Fibroblast of villous mesenchyme (primary cell): ENCODE measurements around the gene PHLPP1. TPM values are rescaled to one million over a fixed set of nuclear protein-coding genes. Genes with fewer than 3 reads are reported as not detected.

Experiments used
- DNase-seq: peaks from one replicate; pipeline ENCODE4 v3.0.0-alpha.2; 2010; ENCODE audit warnings: low read depth
- H3K4me3 ChIP-seq: 2 replicates; pipeline ENCODE4 v1.5.1; 2011; ENCODE audit warnings: low read depth, mild to moderate bottlenecking, low read length
- total RNA-seq: library from RNA; depleted of rRNA; stranded (reverse); fragments of >200 nt; gene quantifications from 2 replicates; pipeline ENCODE4 v1.2.3, GENCODE V29; 2012
- TF ChIP-seq, protein P1 (sequence below): IDR thresholded peaks from 2 replicates; pipeline ENCODE4 v1.5.1; 2012; ENCODE audit warnings: low read depth, mild to moderate bottlenecking, low read length; ENCODE audit not compliant: insufficient read depth

PHLPP1 gene
- total RNA-seq, 1 donor, result 4.7 TPM

DNA sequence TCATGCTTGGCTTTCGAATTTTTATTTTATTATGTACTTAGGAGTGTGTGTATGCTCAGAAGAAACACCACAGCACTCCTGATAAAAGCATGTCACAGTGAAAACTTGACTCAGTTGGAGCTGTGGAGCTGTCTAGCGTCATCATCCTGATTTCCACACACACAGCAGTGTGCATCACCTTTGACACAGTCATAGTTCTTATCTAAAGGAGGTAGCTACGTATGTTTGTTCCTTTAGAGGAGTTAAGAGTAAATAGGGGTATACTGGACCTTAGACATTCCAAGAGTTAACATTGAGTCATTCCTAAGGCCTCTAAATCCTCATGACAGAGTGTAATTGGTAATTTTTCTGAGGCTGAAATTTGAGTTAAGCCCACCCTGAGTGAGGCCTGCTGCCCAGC is 96.9 kb downstream of the PHLPP1 start:
- no peak overlapping the region for H3K4me3 ChIP-seq
- peak; percentile 81 for DNase-seq
- TF ChIP-seq, protein P1, sequence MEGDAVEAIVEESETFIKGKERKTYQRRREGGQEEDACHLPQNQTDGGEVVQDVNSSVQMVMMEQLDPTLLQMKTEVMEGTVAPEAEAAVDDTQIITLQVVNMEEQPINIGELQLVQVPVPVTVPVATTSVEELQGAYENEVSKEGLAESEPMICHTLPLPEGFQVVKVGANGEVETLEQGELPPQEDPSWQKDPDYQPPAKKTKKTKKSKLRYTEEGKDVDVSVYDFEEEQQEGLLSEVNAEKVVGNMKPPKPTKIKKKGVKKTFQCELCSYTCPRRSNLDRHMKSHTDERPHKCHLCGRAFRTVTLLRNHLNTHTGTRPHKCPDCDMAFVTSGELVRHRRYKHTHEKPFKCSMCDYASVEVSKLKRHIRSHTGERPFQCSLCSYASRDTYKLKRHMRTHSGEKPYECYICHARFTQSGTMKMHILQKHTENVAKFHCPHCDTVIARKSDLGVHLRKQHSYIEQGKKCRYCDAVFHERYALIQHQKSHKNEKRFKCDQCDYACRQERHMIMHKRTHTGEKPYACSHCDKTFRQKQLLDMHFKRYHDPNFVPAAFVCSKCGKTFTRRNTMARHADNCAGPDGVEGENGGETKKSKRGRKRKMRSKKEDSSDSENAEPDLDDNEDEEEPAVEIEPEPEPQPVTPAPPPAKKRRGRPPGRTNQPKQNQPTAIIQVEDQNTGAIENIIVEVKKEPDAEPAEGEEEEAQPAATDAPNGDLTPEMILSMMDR, result no peak

DNA sequence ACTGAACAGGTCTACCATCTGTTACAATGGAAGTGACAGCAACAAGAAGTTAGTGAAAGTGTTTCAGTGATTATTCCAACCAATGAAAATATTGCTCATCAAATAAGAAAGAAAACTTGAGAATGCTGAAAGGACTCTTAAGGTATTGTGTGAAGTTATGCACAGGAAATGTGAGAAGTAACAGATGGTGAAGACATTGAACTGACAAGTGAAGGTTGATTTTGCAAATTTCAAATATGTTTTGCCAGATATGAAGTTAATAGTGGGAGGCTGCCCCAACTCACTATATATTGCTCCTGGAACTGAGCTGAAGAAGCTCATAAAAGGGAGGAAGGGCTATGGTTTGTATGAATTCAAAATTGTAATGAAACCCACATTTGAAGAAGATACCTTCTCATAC is 97.5 kb downstream of the PHLPP1 start:
- H3K4me3 ChIP-seq, result no peak overlapping the region
- TF ChIP-seq, protein P1, result no peak
- DNase-seq, result no peak

DNA sequence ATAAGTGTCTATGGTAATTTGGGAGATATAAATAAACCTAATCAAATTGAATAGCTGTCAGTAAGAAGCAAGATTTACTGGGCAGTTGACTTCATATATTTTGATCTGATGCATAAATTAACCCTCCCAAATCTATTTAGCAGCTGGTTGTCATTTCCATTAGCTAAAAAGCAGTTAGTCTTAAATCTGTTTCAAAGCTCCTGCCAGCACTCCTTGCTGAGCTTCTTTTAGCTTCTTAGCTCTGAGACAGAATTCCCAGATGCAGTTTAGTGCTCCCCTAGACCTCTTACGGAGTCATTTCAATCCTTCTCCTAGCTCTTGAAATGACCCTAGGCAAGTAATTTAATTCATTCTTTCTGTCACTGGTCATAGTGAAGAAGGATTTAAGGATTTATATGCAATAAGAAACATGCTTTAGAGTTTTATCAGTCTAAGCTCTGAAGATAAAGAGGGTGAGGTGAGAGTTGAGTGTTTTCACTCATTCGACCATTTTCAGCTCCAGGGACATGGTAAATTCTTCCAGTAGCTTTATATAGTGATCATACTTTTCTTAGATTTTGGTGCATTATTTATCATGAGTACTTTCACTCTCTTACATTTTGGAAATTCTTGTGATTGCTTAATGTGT is 98.9 kb downstream of the PHLPP1 start:
- H3K4me3 ChIP-seq, result no peak overlapping the region
- TF ChIP-seq, protein P1, result no peak
- peak; percentile 26 for DNase-seq

DNA sequence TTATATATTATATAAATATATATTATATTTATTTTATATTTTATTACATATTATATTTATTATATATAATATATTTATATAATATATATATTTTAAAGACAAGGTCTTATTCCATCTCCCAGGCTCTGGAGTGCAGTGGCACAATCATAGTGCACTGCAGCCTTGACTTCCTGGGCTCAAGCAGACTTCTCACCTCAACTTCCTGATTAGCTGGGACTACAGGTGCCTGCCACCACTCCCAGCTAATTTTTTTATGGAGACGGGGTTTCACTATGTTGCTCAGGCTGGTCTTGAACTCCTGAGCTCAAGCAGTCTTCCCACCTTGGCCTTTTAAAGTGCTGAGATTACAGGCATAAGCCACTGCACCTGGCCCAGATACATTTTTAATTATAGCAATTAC is 110.0 kb downstream of the PHLPP1 start:
- H3K4me3 ChIP-seq, result no peak overlapping the region
- no peak for DNase-seq
- TF ChIP-seq, protein P1, result no peak

DNA sequence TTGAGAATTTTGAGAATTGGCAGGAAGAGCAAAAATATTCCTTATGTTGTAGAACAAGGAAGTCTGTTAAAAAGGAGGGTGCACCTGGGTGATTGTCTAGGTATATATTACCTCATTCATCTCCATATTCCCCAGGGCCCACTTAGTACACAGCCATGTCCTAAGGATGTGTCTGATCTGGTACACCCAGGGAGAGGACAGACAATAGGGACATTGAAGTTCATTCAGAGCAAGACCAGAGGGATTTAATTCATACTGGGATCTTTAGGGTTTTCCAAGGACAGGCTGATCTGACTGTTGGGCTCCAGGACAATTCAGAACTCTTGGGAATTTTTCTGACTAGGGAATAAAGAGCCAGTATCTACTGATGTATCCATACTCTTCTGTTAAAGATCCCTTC is 112.1 kb downstream of the PHLPP1 start:
- no peak for DNase-seq
- TF ChIP-seq, protein P1, result no peak
- H3K4me3 ChIP-seq, result no peak overlapping the region

DNA sequence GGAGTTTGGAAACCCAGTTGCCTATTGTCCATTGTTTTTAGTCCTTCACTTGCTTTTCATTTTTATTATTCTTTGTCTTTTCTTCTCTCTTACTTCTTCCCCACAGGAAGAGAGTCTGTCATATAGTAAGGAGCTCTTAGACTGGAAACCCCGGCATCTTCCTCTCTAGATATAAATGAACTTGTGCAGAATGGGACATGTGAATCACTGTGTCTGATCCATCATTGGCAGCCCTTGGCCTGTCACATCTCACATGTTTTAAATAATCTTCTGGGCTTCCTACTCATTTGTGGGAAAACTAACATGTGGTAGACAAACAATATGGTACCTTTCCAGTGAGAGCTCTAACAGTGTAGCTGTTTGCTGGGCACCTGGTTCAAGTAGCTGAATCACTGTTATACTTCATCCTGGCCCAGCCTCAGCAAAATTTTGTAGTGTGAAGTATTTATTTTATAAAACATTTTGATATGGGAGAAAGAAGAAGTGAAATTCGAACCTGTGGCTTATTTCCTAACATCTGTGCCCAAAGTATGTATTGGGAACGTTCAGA is 112.8 kb downstream of the PHLPP1 start:
- TF ChIP-seq, protein P1, result no peak
- no peak overlapping the region for H3K4me3 ChIP-seq
- no peak for DNase-seq

DNA sequence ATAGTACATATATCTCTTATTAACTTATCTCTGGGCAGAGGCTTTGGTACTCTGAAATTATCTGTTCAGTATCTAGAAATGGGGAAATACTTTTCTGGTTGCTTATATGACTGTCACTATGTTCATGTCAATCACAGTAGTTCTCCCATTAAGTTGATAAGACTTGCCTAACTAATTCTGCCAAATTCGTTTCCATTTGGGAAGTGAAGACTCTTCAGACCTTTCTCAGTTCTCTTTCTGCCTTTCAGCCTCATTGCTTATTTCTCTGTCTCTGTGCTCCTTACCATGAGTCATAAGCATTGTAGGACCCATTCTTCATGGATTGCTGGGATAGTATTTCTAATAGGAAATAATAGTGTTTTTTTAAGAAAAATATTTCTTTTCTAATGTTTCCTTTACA is 113.5 kb downstream of the PHLPP1 start:
- DNase-seq, result no peak
- no peak overlapping the region for H3K4me3 ChIP-seq
- TF ChIP-seq, protein P1, result no peak
